ENCODE results near the gene RHOT2.

Gene RHOT2

GRCh38 chr16:635573-636205, 32.2 kb upstream of the RHOT2 start:
- Histone ChIP-seq H3K4me1 (peaks cover 15% of the 10 kb centered on the region), H3K9me3 (no peaks in the 10 kb centered on the region), H3K36me3 (peaks cover 10% of the 10 kb centered on the region), H3K4me3 (ENCODE audit: low read depth, low read length) (peak overlapping the region; percentile 78), H3K27me3 (no peaks in the 10 kb centered on the region)
- TF ChIP-seq CTCF (IDR thresholded peaks at IDR 0.05; ENCODE audit: low read depth, low read length), result no peak
- DNase-seq, result no peak

GRCh38 chr16:636206-637080, 31.5 kb upstream of the RHOT2 start, which contains the start of gene METTL26:
Gene METTL26 (minus strand): TSS chr16:636305. CDS start chr16:636290, 15 bp downstream.
- peak within 1 kb of the TSS; percentile 78 for H3K4me3 ChIP-seq (ENCODE audit: low read depth, low read length)
- H3K4me1 ChIP-seq, result peaks cover 9% of the 10 kb centered on the region
- H3K9me3 ChIP-seq, result no peaks in the 10 kb centered on the region
- DNase-seq, result peak; percentile 98
- no peaks in the 10 kb centered on the region for H3K27me3 ChIP-seq
- TF ChIP-seq CTCF (IDR thresholded peaks at IDR 0.05; ENCODE audit: low read depth, low read length), result no peak
- H3K36me3 ChIP-seq, result peaks cover 10% of the 10 kb centered on the region

- Histone ChIP-seq H3K4me3 (ENCODE audit: low read depth, low read length) (peak overlapping the region; percentile 78), H3K4me1 (peaks cover 9% of the 10 kb centered on the region), H3K27me3 (no peaks in the 10 kb centered on the region), H3K36me3 (peaks cover 10% of the 10 kb centered on the region), H3K9me3 (no peaks in the 10 kb centered on the region)
- no peak for TF ChIP-seq CTCF (IDR thresholded peaks at IDR 0.05; ENCODE audit: low read depth, low read length)
- peak; percentile 97 for DNase-seq
Measured at GRCh38 chr16:637081-638018, 30.6 kb upstream of the RHOT2 start.

GRCh38 chr16:638034-638543, 29.8 kb upstream of the RHOT2 start:
- H3K9me3 ChIP-seq, result no peaks in the 10 kb centered on the region
- no peaks in the 10 kb centered on the region for H3K27me3 ChIP-seq
- H3K36me3 ChIP-seq, result peaks cover 10% of the 10 kb centered on the region
- no peak overlapping the region for H3K4me3 ChIP-seq (ENCODE audit: low read depth, low read length)
- TF ChIP-seq CTCF (IDR thresholded peaks at IDR 0.05; ENCODE audit: low read depth, low read length), result no peak
- H3K4me1 ChIP-seq, result peaks cover 11% of the 10 kb centered on the region
- DNase-seq, result no peak

GRCh38 chr16:638836-639235, 29.1 kb upstream of the RHOT2 start:
- Histone ChIP-seq H3K36me3 (peaks cover 8% of the 10 kb centered on the region), H3K27me3 (no peaks in the 10 kb centered on the region), H3K4me1 (peaks cover 11% of the 10 kb centered on the region), H3K9me3 (no peaks in the 10 kb centered on the region), H3K4me3 (ENCODE audit: low read depth, low read length) (no peak overlapping the region)
- no peak for DNase-seq
- no peak for TF ChIP-seq CTCF (IDR thresholded peaks at IDR 0.05; ENCODE audit: low read depth, low read length)
